ENCODE measurements around the gene MYO3B. TPM values are rescaled to one million over a fixed set of nuclear protein-coding genes. Genes with fewer than 3 reads are reported as not detected.
A peak's percentile ranks its signal among the peaks of the same experiment; 100 is the strongest.

MYO3B gene
- total and polyA plus RNA-seq, 2 donors from 2014 or later, result 3.5 to 6.4 TPM

- H3K4me3 ChIP-seq (ENCODE audit: low read length in 3 of 3), result no peak overlapping the region
- H3K36me3 ChIP-seq (ENCODE audit: control insufficient read depth in 2 of 3, insufficient read depth in 3 of 3, low read length in 3 of 3), result no peaks in the 10 kb centered on the region
- no peaks in the 10 kb centered on the region for H3K9me3 ChIP-seq (ENCODE audit: control insufficient read depth in 2 of 3, insufficient read depth in 1 of 3, low read length in 3 of 3)
- no peak for FAIRE-seq
- no peak for TF ChIP-seq CTCF (IDR thresholded peaks at IDR 0.05; ENCODE audit: borderline replicate concordance, extremely low read depth, insufficient read depth)
- H3K9ac ChIP-seq (ENCODE audit: low read length in 3 of 3), result no peak overlapping the region
- no peak overlapping the region for H3K27ac ChIP-seq (ENCODE audit: low read depth in 2 of 2, low read length in 2 of 2)
- no peaks in the 10 kb centered on the region for H3K4me1 ChIP-seq (ENCODE audit: control insufficient read depth in 2 of 3, insufficient read depth in 2 of 3, low read depth in 1 of 3, low read length in 3 of 3)
- intact Hi-C loops (cut with DNase I), result no loop called here
- no peak for DNase-seq
- H3K27me3 ChIP-seq (ENCODE audit: control insufficient read depth, insufficient read depth, low read length), result no peaks in the 10 kb centered on the region
These were observed 299.7 kb downstream of the MYO3B start for GRCh38 chr2:170477630-170478029.

GRCh38 chr2:170481201-170481600 lies 303.3 kb downstream of the MYO3B start:
- intact Hi-C loops (cut with DNase I), result no loop called here
- Histone ChIP-seq H3K9ac (ENCODE audit: low read length in 3 of 3) (no peak overlapping the region), H3K27ac (ENCODE audit: low read depth in 2 of 2, low read length in 2 of 2) (no peak overlapping the region), H3K4me1 (ENCODE audit: control insufficient read depth in 2 of 3, insufficient read depth in 2 of 3, low read depth in 1 of 3, low read length in 3 of 3) (no peaks in the 10 kb centered on the region), H3K36me3 (ENCODE audit: control insufficient read depth in 2 of 3, insufficient read depth in 3 of 3, low read length in 3 of 3) (no peaks in the 10 kb centered on the region), H3K27me3 (ENCODE audit: control insufficient read depth, insufficient read depth, low read length) (no peaks in the 10 kb centered on the region), H3K9me3 (ENCODE audit: control insufficient read depth in 2 of 3, insufficient read depth in 1 of 3, low read length in 3 of 3) (no peaks in the 10 kb centered on the region), H3K4me3 (ENCODE audit: low read length in 3 of 3) (no peak overlapping the region)
- DNase-seq (no peak), FAIRE-seq (no peak)
- no peak for TF ChIP-seq CTCF (IDR thresholded peaks at IDR 0.05; ENCODE audit: borderline replicate concordance, extremely low read depth, insufficient read depth)

- no peaks in the 10 kb centered on the region for H3K4me1 ChIP-seq (ENCODE audit: control insufficient read depth in 2 of 3, insufficient read depth in 2 of 3, low read depth in 1 of 3, low read length in 3 of 3)
- intact Hi-C loops (cut with DNase I), result no loop called here
- H3K27me3 ChIP-seq (ENCODE audit: control insufficient read depth, insufficient read depth, low read length), result no peaks in the 10 kb centered on the region
- H3K9me3 ChIP-seq (ENCODE audit: control insufficient read depth in 2 of 3, insufficient read depth in 1 of 3, low read length in 3 of 3), result no peaks in the 10 kb centered on the region
- FAIRE-seq, result no peak
- no peak overlapping the region for H3K27ac ChIP-seq (ENCODE audit: low read depth in 2 of 2, low read length in 2 of 2)
- no peak for TF ChIP-seq CTCF (IDR thresholded peaks at IDR 0.05; ENCODE audit: borderline replicate concordance, extremely low read depth, insufficient read depth)
- peak in 1 of 5 donors; percentile 53 for DNase-seq
- no peak overlapping the region for H3K9ac ChIP-seq (ENCODE audit: low read length in 3 of 3)
- no peaks in the 10 kb centered on the region for H3K36me3 ChIP-seq (ENCODE audit: control insufficient read depth in 2 of 3, insufficient read depth in 3 of 3, low read length in 3 of 3)
- H3K4me3 ChIP-seq (ENCODE audit: low read length in 3 of 3), result no peak overlapping the region
These were observed 306.6 kb downstream of the MYO3B start for GRCh38 chr2:170484552-170484951.
